PFSK-1 (cell line): Measurements from ENCODE around the gene CASP4.

ENCODE experiments used
- POLR2AphosphoS5 ChIP-seq: IDR thresholded peaks from 2 replicates; pipeline ENCODE4 v1.6.1; 2012; ENCODE audit warnings: low read depth, mild to moderate bottlenecking, control low read depth, low read length, moderate library complexity
- SIN3A ChIP-seq: IDR thresholded peaks from 2 replicates; pipeline ENCODE4 v1.6.1; 2012; ENCODE audit warnings: mild to moderate bottlenecking, low read length, moderate library complexity, borderline replicate concordance; ENCODE audit not compliant: insufficient read depth
- TAF1 ChIP-seq: IDR thresholded peaks from 2 replicates; pipeline ENCODE4 v1.6.1; 2012; ENCODE audit warnings: low read length, control low read depth, borderline replicate concordance; ENCODE audit not compliant: insufficient read depth
- TF ChIP-seq, protein P1 (sequence below), 2 experiments: IDR thresholded peaks; 2 replicates each; pipeline versions ENCODE4 v1.6.1 to v1.8.0; 2011 to 2012; ENCODE audit warnings: low read depth in 2 of 2, low read length in 2 of 2, control low read depth in 1 of 2, inconsistent platforms in 1 of 2, mild to moderate bottlenecking in 1 of 2, moderate library complexity in 1 of 2; ENCODE audit not compliant: insufficient read depth in 1 of 2

DNA sequence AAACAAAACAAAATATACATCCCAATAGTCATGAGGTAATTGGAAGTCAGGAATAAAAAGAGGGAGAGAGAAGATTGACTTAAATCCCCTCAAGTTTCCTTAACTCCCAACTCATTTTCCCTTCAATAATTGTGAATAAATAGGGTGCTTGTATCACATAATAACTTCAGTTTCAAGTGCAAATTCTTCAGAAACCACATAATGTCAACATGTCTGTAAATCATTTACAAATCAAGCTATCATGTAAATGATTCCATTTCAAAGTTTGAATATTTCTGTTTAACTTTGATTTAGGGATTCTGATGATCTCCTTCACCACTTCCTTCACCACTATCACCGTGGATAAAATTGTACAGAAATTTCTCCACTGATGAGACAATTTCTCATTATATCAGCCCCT lies 31.3 kb upstream of the CASP4 start:
- no peak for TF ChIP-seq POLR2AphosphoS5
- TF ChIP-seq TAF1 = no peak
- TF ChIP-seq, protein P1, sequence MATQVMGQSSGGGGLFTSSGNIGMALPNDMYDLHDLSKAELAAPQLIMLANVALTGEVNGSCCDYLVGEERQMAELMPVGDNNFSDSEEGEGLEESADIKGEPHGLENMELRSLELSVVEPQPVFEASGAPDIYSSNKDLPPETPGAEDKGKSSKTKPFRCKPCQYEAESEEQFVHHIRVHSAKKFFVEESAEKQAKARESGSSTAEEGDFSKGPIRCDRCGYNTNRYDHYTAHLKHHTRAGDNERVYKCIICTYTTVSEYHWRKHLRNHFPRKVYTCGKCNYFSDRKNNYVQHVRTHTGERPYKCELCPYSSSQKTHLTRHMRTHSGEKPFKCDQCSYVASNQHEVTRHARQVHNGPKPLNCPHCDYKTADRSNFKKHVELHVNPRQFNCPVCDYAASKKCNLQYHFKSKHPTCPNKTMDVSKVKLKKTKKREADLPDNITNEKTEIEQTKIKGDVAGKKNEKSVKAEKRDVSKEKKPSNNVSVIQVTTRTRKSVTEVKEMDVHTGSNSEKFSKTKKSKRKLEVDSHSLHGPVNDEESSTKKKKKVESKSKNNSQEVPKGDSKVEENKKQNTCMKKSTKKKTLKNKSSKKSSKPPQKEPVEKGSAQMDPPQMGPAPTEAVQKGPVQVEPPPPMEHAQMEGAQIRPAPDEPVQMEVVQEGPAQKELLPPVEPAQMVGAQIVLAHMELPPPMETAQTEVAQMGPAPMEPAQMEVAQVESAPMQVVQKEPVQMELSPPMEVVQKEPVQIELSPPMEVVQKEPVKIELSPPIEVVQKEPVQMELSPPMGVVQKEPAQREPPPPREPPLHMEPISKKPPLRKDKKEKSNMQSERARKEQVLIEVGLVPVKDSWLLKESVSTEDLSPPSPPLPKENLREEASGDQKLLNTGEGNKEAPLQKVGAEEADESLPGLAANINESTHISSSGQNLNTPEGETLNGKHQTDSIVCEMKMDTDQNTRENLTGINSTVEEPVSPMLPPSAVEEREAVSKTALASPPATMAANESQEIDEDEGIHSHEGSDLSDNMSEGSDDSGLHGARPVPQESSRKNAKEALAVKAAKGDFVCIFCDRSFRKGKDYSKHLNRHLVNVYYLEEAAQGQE (IDR thresholded peaks at IDR 0.05; ENCODE audit: insufficient read depth in 1 of 2, low read depth in 2 of 2, low read length in 2 of 2) = no peak
- no peak for TF ChIP-seq SIN3A
